ENCODE data around the gene METTL13.

The METTL13 gene

DNA sequence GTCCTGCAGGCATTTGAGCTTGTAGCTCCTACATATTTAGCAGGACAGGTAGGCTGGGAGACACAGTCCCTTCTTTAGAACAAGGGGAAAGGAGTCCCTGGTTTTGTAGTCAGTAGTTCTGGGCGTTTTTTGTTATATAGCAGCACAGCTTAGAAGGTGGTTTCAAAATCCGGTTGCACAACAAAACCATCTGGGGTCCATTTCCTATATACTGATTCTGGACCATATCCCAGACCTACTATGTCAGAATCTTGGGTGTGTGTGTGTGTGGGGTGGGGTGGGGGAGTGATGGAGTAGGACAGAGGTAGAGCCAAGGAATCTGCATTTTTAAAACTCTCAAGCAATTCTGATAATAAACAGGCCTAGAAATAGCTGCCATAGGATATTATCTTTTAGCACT is 21.6 kb downstream of the METTL13 start:
- DNase-seq = no peak

DNA sequence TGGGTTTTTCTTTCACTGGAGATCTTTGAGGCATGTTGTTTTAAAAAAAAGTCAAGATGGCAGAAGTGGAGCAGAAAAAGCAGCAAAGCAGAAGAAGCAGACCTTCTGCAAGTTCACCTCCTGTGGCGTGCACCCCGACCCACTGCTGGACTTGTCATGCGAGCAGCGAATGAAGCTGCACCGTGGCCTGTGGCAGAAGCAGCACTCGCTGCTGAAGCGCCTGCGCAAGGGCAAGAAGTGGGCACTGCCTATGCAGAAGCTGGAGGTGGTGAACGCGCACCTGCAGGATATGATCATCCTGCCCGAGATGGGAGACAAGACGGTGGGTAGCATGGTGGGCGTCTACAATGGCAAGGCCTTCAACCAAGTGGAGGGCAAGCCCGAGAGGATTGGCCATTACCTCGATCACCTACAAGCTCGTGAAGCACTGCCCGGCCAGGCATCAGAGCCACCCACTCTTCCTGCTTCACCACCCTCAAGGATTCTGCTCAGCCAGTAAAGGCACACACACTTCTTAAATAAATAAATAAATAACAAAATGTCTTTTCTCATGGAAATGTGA is 22.1 kb downstream of the METTL13 start:
- no peak for DNase-seq

DNA sequence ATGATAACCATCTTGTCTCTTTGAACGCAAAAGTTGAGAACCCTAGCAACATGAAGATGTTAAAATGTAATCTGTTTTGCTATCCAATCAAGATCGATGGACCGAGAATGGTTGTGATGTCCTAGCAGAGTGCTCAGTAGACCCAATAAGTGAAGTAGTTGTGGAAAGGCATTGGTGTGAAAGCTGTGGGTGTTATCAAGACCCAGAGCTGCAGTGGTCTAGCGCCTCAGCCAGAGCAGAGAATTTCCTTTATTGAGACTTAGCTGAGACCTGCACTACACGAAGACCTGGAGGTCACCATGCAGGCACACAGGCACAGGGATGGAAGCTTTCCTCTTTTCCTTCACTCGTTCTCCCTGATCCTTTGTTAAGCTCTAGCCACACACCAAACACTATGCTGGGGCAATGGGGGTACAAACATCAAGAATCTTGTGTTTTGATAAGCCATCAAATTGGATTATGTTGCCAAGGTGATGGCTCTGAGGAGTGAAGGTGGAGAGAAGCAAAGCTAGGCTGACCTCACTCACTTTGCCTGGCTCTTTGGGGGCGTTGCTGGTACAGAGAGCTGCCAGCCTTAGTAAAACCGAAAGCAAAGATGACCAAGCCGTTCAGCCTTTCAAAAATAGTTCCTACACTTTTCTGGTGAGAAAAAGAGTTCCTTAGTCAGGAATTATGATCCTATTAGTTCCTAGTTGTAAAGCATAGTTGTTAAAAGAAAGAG is 24.1 kb downstream of the METTL13 start:
- DNase-seq = no peak

DNA sequence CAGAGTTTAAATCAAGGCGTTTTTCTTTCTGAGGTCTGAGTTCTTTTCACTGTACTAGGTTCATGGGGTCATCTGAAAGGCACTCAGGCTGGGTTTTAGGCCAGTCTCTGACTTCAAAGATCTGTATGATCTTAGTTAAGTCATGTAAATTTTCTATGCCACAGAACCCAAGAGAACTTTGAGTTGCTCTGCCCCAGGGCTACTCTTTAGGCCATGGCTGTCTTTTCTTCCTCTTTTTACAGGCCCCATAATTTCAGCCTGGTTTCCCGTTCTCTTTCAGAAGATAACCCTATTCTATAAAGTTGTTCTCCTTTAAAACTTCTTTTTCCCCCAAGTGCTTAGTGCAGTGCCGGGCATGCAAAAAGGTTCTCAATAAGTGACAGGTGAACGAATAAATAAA is 26.1 kb downstream of the METTL13 start:
- no peak for DNase-seq

DNA sequence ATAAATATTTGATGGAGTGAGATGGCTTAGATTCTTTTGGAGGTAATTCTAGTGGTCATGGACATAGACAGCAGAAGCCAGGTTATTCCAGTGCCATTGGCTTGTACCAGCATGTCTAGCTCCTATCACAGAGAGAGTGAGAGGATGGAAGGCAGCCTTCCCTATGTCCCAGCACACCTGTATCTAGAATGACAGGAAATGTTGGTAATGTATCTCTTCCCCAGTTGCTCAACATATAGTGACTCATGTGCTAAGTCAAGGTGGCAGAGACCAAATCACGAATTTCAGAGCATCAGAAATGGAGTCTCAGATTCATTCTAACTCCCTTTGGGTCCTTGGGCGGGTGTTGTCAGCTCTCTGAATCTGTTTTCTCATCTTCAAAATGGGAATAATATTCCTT is 28.4 kb downstream of the METTL13 start:
- no peak for DNase-seq

DNA sequence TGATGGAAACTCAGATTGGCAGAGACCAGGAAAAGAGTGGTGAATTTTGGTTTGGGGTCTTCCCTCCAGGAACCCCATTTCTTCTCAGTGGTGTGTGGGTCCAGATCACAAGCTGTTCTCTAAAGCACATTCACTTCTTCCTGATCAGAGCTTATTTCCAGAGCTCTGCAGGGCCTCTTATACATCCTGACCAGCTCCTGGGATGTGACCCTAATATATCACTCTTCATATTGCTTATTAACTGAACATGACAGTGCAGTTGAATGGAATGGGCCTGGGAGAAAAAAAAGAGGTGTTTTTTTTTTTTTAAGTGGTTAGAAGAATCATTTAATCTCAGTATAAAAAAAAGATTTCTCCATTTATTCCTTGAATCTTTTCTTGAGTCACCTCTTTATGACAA is 30.2 kb downstream of the METTL13 start:
- DNase-seq = no peak

DNA sequence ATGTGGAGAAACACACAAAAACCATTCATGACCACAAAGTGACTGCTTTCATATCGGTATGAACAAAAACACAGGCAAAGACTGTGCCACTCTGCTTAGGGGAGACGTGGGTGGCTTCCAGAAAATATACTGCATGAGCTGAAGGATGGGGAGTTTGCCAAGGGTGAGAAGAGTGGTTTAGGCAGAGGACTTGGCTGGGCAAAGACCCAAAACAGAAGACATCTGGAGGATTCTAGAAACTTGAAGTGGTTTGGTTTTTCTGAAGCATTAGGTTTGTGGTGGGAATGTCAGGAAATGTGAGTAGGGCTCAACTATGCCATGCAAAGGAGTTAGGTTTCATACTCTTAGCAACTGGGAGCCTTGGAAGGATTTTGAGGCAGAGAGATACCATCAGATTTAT is 33.2 kb downstream of the METTL13 start:
- DNase-seq = no peak

DNA sequence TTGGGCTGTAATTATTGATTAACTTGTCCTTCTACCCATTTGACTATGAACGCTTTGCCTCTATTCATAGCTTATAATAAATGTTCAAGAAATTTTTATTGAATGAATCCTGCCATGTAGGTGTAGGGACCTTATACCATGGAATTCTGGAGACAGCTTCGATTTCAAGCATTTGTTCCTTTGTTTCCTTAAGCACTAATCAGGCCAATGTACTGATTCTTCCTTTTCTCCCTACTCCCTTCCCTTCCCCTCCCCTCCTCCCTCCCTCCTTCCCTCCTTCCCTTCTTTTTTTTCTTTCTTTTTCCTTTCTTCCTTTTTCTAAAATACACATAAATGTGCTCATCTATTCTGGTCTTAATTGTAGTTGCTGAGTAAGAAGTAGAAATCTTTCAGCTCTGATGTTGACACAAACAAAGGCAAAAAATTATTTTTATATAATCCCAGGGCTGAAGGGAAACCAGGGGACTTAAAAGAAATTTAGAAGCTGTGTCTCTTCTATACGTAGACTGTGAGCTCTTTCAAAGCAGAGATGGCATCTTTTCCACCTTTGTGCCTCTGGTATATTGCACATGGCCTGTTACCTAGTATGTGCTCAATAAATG is 34.9 kb downstream of the METTL13 start:
- DNase-seq = no peak

DNA sequence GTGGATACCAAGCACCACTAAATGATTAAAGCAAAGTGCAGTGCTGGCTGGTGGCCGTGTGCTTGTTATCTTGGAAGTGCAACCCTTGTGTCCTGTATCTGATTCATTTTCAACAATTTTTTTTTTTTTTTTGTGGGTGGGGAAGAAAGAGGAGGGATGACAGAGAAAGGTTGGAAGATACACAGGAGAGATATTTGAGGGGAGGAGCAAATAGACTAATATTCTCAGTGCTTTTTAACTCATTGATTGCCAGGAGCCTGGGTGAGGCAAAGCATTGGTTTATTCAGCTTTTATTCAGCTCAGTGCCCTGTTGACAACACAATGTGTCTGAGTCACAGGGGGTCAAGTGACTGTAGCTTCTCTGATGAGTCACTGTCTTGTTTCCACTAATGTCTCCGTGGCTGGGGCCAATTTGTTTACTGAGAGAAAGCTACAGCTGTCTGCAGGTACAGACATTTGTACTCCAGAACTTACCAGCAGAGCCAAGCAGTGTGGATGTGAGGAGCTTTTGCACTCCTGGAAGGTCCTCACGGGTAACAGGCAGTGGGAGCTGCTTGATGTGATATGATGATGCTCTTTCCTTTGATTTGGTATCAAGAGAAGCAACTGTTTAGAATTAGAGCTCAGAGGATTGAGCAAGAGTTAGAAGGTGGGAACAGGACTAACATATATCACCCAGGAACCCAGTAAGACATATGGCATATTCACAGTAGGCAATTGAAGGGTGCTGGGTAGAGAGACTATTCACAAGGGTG is 36.2 kb downstream of the METTL13 start:
- no peak for DNase-seq

DNA sequence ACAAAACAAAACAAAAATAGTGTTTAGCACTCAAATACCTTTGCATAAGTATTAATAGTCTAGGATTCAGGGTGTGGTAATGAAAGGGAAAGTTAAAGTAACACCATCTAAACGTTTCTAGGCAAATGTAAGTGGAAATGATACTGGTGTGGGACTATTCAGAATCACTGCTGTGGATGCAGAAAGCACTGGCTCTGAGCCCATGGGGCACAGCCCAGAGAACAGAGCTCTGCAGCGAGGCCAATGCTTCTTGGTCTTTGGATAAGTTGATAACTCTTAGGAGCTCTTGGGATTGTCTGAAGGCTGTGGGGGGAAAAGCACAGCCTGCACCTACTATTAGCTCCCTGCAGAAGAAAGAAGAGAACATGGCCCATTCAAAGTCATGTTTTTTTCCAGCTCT is 38.5 kb downstream of the METTL13 start:
- DNase-seq = no peak

DNA sequence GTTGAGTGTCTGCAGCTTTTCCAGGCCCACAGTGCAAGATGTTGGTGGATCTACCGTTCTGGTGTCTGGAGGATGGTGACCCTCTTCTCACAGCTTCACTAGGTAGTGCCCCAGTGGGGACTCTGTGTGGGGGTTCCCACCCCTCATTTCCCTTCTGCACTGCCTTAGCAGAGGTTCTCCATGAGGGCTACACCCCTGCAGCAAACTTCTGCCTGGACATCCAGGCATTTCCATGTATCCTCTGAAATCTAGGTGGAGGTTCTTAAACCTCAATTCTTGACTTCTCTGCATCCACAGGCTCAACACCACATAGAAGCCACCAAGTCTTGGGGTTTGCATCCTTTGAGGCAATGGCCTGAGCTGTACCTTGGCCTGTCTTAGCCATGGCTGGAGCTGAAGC is 45.5 kb downstream of the METTL13 start:
- DNase-seq = no peak

DNA sequence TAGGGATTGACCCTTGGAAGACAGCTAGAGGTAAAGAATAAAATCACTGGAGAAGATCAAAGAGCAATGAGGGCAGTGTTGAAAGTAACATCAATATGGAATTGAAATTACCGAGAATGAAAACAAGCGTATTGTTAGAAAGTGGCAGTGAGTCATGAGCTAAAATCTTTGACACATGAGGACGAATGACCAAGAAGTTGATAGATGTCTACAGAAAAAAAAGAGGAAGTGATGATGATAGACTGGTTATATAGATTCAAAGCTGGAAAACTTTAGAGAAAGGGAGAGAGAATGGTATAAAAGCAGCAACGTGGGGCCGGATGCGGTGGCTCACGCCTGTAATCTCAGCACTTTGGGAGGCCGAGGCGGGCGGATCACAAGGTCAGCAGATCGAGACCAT is 47.3 kb downstream of the METTL13 start:
- DNase-seq = no peak

DNA sequence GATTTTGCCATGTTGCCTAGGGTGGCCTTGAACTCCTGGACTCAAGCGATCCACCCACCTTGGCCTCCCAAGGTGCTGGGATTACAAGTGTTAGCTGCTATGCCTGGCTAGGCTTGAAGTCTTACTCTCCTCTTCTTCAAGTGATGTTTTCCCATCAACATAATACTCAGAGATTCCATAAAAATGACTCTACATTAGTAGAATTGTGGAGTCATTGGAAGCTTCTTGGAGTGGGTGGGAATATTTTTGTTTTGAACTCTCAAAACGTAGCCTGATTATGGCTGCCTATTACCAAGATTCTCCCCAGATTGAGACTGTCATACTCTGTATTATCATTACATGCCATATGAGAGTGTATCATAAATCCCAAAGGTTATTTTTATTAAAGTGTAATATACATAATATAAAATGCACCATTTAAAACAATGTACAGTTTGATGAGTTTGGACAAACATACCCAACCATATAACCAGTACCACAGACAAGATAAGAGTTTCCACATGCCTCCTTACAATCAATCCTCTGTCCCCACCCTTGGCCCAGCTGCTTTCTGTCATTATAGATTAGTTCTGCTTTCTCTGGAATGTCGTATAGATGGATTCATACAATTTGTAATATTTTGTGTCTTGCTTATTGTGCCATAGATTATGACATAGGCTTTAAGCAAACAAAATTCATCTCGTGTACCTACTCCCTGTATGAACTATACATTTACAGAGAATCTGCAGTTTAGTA is 51.8 kb downstream of the METTL13 start:
- no peak for DNase-seq

DNA sequence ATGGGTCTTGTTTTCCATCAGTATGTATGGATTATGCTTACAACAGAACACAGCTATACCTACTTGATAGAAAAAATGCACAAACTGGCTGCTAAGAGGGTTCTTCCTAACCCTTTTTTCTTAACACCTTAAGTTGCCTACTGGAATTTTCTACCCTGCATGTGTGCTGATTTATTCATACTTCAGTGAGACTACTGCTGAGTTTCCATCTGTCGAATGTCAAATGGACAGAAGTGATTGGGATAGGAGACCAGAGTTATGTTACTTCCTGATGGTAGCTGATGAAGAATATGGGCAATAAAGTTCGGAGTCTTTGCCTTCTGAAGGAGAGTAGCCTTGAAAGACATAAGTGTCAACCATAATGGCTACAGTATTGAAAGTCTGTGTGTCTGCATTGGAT is 53.4 kb downstream of the METTL13 start:
- no peak for DNase-seq

DNA sequence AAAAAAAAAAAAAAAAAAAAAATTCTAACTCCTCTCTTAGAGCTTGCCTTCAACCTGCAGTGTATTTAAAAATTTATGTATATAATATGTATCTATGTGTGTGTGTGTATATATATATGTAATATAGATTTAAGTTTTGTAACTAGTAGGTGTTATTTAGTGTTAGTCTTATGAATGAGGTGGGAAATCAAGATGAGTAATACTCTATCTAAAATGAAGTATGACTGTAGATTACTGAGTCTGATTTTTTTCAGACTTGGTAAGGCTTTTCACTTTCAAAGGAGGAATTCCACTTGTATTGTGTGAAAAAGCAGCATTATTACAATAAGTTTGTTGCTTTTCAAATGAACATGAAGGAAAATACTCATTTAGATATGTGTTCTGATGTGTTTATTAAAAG is 54.4 kb downstream of the METTL13 start:
- no peak for DNase-seq

DNA sequence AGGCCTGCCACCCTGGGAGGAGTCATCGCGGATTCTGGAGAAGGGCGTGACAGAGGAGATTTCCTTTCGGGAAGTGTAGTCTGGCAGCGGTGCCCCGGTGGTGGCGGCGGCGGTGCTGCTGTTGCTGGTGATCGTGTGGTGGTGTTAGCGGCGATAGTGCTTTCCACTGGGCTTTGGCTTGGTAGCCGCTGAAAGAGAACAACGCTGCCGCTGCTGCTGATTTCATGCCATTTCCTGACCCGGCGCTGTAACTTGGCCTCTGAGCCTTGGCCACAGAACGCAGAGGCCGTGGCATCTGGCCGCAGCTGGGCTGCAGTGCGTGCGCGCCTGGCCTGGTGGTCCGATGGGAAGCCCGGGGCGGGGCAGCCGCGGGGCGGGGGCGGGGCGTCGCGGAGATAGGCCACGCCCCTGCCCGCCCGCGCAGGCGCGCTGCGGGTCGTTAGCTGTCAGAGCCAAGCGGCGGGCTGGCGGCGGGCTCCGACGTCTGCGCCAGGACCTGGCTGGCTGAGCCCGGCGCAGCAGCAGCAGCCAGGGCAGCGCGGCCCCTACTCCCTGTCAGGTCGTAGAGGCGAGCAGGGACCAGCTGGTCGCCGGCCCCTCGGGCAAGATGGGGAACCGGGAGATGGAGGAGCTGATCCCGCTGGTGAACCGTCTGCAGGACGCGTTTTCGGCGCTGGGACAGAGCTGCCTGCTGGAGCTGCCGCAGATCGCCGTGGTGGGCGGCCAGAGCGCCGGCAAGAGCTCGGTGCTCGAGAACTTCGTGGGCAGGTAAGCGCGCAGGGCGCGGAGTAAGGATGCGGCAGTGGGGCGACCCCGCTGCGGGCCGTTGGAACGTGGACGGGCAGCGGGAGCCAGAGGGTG is 59.8 kb downstream of the METTL13 start, which contains the start of gene DNM3:
DNM3 (plus strand) TSS at position 449 of the 861 bp plus-strand sequence; CDS start at position 608, 159 bp downstream.
- DNase-seq = peak; percentile 83

DNA sequence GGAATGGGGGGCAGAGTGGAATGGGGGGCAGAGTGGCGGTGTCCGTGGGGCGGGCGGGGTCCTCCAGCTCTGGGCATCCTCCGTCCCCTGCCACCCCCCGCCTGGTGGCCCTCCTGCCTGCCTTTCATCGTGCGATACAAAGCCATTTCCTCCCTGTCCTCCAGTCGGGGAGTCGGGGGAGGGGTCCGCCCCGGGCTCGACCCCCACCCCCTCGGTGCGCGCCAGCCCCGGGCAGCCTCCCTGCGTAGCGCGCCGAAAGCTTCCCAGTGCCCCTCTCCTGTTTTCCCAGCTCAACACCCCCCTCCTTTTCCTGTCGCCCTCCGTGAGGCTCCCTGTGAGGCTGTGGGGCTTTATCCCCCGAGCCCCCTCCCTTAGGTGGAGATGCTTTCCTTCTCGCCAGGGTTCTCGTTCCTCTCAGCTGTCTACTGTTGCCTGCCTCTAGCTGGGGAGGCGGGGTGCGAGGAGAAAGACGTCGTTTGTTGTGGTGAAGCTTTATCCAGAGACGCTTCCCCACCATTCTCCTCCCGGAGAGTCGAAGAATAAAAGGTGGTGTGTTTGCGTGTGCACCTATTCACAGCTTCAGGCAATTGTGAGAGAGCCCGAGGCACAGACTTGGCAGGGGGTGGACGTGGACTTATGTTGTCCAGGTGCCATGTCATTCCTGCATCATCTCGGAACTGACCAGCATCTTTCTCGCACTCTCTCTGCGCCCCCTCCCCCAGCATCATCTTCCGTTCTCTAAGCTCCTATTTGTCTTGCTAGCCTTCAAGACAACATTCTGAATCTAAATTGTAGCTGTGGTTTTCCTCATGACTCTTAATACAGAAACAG is 60.7 kb downstream of the METTL13 start:
- peak; percentile 4 for DNase-seq

DNA sequence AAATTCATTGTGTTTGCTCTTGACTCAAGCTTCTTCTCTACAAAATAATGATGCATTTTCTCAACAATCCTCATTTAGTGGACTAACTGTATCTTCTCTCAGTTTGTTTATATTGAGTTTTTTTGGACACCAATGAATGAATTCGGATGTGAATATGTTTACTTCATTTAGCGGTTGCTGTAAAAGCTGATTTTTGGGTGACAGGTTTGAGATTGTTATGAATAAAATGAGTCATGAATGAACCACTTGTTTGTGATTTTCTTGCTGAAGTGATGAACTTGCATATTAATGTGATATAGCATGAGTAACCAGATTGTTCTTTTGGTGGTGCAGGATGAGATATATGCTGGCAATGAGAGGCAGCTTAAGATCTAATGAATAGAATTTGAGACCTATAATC is 62.9 kb downstream of the METTL13 start:
- DNase-seq = no peak

DNA sequence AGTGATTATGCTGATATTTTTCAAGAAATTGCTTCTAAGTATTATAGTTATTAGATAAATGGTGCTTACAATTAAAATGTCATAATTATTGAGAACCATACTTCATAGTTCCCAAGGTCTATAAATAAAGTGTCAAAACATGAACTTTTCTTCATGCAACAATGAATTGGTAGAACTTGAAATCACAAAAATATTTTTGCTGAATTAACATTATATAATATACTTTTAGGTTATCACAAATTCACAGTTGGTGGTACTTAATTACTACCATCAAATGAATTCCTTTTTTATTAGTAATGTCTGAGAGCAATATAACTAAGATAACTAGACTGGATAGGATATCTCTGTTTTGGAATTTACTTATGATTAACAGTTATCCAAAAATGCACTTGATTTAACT is 64.5 kb downstream of the METTL13 start:
- no peak for DNase-seq
